ENCODE data around the gene TRIP13.

TRIP13 gene

GRCh38 chr5:966941-967340, 74.3 kb downstream of the TRIP13 start:
- no peak for TF ChIP-seq CTCF (IDR thresholded peaks at IDR 0.05; ENCODE audit: low read depth, low read length)

More at GRCh38 chr5:966941-967340, 74.3 kb downstream of the TRIP13 start:
- H3K4me3 ChIP-seq (ENCODE audit: low read depth, low read length): no peak overlapping the region

All from WI38 (cell line).